HepG2 (cell line): ENCODE results near the gene RPL31. TPM values are rescaled to one million over a fixed set of nuclear protein-coding genes. Genes with fewer than 3 reads are reported as not detected.

Experiments used
- ARNT ChIP-seq: fragments of 450-650 bp; IDR thresholded peaks from 2 replicates; pipeline ENCODE4 v1.6.1; 2017
- FOXC1 ChIP-seq: sonication (generic); formaldehyde crosslinking; IDR thresholded peaks from 2 replicates; pipeline ENCODE4 v1.8.0; 2022; ENCODE audit warnings: mild to moderate bottlenecking, missing genetic modification reagents, borderline replicate concordance
- HOXA3 ChIP-seq: sonication (generic); formaldehyde crosslinking; IDR thresholded peaks from 2 replicates; pipeline ENCODE4 v1.5.0; 2020; ENCODE audit warnings: missing genetic modification reagents
- KMT2A ChIP-seq: sonication (generic); formaldehyde crosslinking; IDR thresholded peaks from 2 replicates; pipeline ENCODE4 v1.4.0; 2020; ENCODE audit warnings: missing genetic modification reagents
- PTBP1 ChIP-seq: fragments of 200-400 bp; formaldehyde crosslinking; IDR thresholded peaks from 2 replicates; pipeline ENCODE4 v1.6.1; 2018; ENCODE audit warnings: low read length, low read depth; ENCODE audit not compliant: poor library complexity, severe bottlenecking
- RERE ChIP-seq: IDR thresholded peaks from 2 replicates; pipeline ENCODE4 v1.6.1; 2016; ENCODE audit warnings: low read depth, missing genetic modification reagents, missing compliant biosample characterization
- RFX3 ChIP-seq: IDR thresholded peaks from 2 replicates; pipeline ENCODE4 v1.6.1; 2016; ENCODE audit warnings: missing biosample characterization, missing genetic modification reagents
- RXRB ChIP-seq: IDR thresholded peaks from 2 replicates; pipeline ENCODE4 v1.6.1; 2016; ENCODE audit warnings: borderline replicate concordance, missing genetic modification reagents, missing compliant biosample characterization
- SIX4 ChIP-seq: sonication (generic); formaldehyde crosslinking; IDR thresholded peaks from 2 replicates; pipeline ENCODE4 v1.4.0; 2020; ENCODE audit warnings: missing genetic modification reagents
- ZNF235 ChIP-seq: sonication (generic); formaldehyde crosslinking; IDR thresholded peaks from 2 replicates; pipeline ENCODE4 v1.8.1; 2023; ENCODE audit warnings: mild to moderate bottlenecking, missing genetic modification reagents, borderline replicate concordance
- ZNF34 ChIP-seq: sonication (generic); formaldehyde crosslinking; IDR thresholded peaks from 2 replicates; pipeline ENCODE4 v1.4.0; 2020; ENCODE audit warnings: mild to moderate bottlenecking, missing genetic modification reagents, borderline replicate concordance
- ZNF839 ChIP-seq: sonication (generic); formaldehyde crosslinking; IDR thresholded peaks from 2 replicates; pipeline ENCODE4 v1.4.0; 2020; ENCODE audit warnings: missing genetic modification reagents, mild to moderate bottlenecking, borderline replicate concordance
- ZNF850 ChIP-seq: sonication (generic); formaldehyde crosslinking; conservative IDR thresholded peaks from 2 replicates; pipeline ENCODE4 v1.9.0; 2021; ENCODE audit warnings: mild to moderate bottlenecking, missing genetic modification reagents
- polyA plus RNA-seq, 8 experiments: library from polyadenylated mRNA; depleted of rRNA in 3 of 8; stranded (reverse) in 7 of 8; unstranded in 1 of 8; fragments of >200 nt; fragmentation: Illumina TruSeq in 4 of 8; extraction: Trizol in 4 of 8; gene quantifications; 2 replicates each; pipeline versions ENCODE4 v1.2.1 to v1.2.3, GENCODE V29; 2011 to 2016; ENCODE audit warnings: low read depth in 4 of 8, missing spikeins in 1 of 8, mixed read lengths in 1 of 8; ENCODE audit not compliant: insufficient read depth in 1 of 8
- total RNA-seq, 5 experiments: library from RNA; depleted of rRNA; stranded (reverse); fragments of >200 nt; fragmentation: Illumina TruSeq; extraction: Trizol; gene quantifications; 2 replicates each; pipeline ENCODE4 v1.2.3, GENCODE V29; 2016; ENCODE audit warnings: low read depth in 1 of 5
- TF ChIP-seq, protein P1 (sequence below): sonication (generic); formaldehyde crosslinking; IDR thresholded peaks from 2 replicates; pipeline ENCODE4 v1.4.0; 2020; ENCODE audit warnings: mild to moderate bottlenecking, missing genetic modification reagents
- TF ChIP-seq, protein P2 (sequence below): sonication (generic); formaldehyde crosslinking; IDR thresholded peaks from 2 replicates; pipeline ENCODE4 v1.4.0; 2020; ENCODE audit warnings: missing genetic modification reagents, borderline replicate concordance
- TF ChIP-seq, protein P3 (sequence below): sonication (generic); formaldehyde crosslinking; IDR thresholded peaks from 2 replicates; pipeline ENCODE4 v1.8.1; 2023; ENCODE audit warnings: missing genetic modification reagents, mild to moderate bottlenecking, borderline replicate concordance

RPL31 gene
- total and polyA plus RNA-seq, 2 of the 13 experiments (the other 11 are each of a cell fraction or from before 2014, with no cell fraction given), result 3,331 to 3,582 TPM

- TF ChIP-seq, protein P1, sequence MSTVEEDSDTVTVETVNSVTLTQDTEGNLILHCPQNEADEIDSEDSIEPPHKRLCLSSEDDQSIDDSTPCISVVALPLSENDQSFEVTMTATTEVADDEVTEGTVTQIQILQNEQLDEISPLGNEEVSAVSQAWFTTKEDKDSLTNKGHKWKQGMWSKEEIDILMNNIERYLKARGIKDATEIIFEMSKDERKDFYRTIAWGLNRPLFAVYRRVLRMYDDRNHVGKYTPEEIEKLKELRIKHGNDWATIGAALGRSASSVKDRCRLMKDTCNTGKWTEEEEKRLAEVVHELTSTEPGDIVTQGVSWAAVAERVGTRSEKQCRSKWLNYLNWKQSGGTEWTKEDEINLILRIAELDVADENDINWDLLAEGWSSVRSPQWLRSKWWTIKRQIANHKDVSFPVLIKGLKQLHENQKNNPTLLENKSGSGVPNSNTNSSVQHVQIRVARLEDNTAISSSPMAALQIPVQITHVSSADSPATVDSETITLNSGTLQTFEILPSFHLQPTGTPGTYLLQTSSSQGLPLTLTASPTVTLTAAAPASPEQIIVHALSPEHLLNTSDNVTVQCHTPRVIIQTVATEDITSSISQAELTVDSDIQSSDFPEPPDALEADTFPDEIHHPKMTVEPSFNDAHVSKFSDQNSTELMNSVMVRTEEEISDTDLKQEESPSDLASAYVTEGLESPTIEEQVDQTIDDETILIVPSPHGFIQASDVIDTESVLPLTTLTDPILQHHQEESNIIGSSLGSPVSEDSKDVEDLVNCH (CRISPR knock-in tag), result peak; percentile 96
- TF ChIP-seq PTBP1 (no peak), SIX4 (CRISPR knock-in tag) (peak; percentile 82), RERE (CRISPR knock-in tag) (peak; percentile 86; the same call in 1 of the 2 replicates), KMT2A (CRISPR knock-in tag) (peak; percentile 97), ZNF34 (CRISPR knock-in tag) (0 out of 2 replicates have a peak, but pooled peaks have one; percentile 35), ZNF235 (CRISPR knock-in tag) (0 out of 2 replicates have a peak, but pooled peaks have one; percentile 87), RFX3 (CRISPR knock-in tag) (no peak), ZNF850 (CRISPR knock-in tag) (peak; percentile 48; the same call in 1 of the 2 replicates), FOXC1 (CRISPR knock-in tag) (peak; percentile 100), RXRB (CRISPR knock-in tag) (peak; percentile 92), ARNT (no peak), HOXA3 (CRISPR knock-in tag) (peak; percentile 98), ZNF839 (peak; percentile 98)
- TF ChIP-seq, protein P2, sequence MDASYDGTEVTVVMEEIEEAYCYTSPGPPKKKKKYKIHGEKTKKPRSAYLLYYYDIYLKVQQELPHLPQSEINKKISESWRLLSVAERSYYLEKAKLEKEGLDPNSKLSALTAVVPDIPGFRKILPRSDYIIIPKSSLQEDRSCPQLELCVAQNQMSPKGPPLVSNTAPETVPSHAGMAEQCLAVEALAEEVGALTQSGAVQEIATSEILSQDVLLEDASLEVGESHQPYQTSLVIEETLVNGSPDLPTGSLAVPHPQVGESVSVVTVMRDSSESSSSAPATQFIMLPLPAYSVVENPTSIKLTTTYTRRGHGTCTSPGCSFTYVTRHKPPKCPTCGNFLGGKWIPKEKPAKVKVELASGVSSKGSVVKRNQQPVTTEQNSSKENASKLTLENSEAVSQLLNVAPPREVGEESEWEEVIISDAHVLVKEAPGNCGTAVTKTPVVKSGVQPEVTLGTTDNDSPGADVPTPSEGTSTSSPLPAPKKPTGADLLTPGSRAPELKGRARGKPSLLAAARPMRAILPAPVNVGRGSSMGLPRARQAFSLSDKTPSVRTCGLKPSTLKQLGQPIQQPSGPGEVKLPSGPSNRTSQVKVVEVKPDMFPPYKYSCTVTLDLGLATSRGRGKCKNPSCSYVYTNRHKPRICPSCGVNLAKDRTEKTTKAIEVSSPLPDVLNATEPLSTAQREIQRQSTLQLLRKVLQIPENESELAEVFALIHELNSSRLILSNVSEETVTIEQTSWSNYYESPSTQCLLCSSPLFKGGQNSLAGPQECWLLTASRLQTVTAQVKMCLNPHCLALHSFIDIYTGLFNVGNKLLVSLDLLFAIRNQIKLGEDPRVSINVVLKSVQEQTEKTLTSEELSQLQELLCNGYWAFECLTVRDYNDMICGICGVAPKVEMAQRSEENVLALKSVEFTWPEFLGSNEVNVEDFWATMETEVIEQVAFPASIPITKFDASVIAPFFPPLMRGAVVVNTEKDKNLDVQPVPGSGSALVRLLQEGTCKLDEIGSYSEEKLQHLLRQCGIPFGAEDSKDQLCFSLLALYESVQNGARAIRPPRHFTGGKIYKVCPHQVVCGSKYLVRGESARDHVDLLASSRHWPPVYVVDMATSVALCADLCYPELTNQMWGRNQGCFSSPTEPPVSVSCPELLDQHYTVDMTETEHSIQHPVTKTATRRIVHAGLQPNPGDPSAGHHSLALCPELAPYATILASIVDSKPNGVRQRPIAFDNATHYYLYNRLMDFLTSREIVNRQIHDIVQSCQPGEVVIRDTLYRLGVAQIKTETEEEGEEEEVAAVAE (CRISPR knock-in tag), result peak; percentile 96
- TF ChIP-seq, protein P3, sequence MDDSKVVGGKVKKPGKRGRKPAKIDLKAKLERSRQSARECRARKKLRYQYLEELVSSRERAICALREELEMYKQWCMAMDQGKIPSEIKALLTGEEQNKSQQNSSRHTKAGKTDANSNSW (CRISPR knock-in tag), result peak; percentile 83; the same call in 1 of the 2 replicates
Observed at GRCh38 chr2:101001691-101002561, at the start of gene RPL31 (continued).
